Suprapubic skin (tissue), 4 donors: Measurements from ENCODE around the gene GALNT4. TPM values are rescaled to one million over a fixed set of nuclear protein-coding genes. Genes with fewer than 3 reads are reported as not detected.
A peak's percentile ranks its signal among the peaks of the same experiment; 100 is the strongest.

ENCODE experiments used
- DNase-seq, 2 donors: peaks; one replicate each; pipeline ENCODE4 v3.0.0-alpha.2; 2019; ENCODE audit warnings: low spot score in 2 of 2
- H3K27ac ChIP-seq: fragments of 200-600 bp; sonication (generic); one replicate; pipeline ENCODE4 v1.5.1; 2019
- H3K27me3 ChIP-seq: fragments of 200-600 bp; sonication (generic); one replicate; pipeline ENCODE4 v1.5.1; 2019
- H3K36me3 ChIP-seq: fragments of 200-600 bp; sonication (generic); one replicate; pipeline ENCODE4 v1.5.1; 2019
- H3K4me1 ChIP-seq: fragments of 200-600 bp; sonication (generic); one replicate; pipeline ENCODE4 v1.5.1; 2019
- H3K4me3 ChIP-seq: fragments of 200-600 bp; sonication (generic); one replicate; pipeline ENCODE4 v1.5.1; 2019; ENCODE audit warnings: mild to moderate bottlenecking
- H3K9me3 ChIP-seq: fragments of 200-600 bp; sonication (generic); one replicate; pipeline ENCODE4 v1.5.1; 2019
- EP300 ChIP-seq: sonication (generic); formaldehyde crosslinking; IDR thresholded peaks from one replicate; pipeline ENCODE4 v1.6.1; 2017; ENCODE audit warnings: antibody characterized with exemption
- POLR2A ChIP-seq, 2 donors: fragments of 450-650 bp; IDR thresholded peaks; one replicate each; pipeline ENCODE4 v1.6.1; 2017; ENCODE audit warnings: antibody characterized with exemption in 2 of 2, mild to moderate bottlenecking in 2 of 2, moderate library complexity in 2 of 2
- POLR2AphosphoS5 ChIP-seq, 3 donors: sonication (generic); formaldehyde crosslinking; IDR thresholded peaks; one replicate each; pipeline ENCODE4 v1.6.1; 2017; ENCODE audit warnings: antibody characterized with exemption in 3 of 3
- WGBS: methylation state at CpG from one replicate; pipeline ENCODE4 v1.1.5; 2018; 5-methylcytosine and 5-hydroxymethylcytosine counted together
- total RNA-seq, 4 donors: library from RNA; depleted of rRNA; stranded (reverse); fragments of >200 nt; gene quantifications; one replicate each; pipeline ENCODE4 v1.1.0, GENCODE V29; 2016
- TF ChIP-seq, protein P1 (sequence below), 2 donors: fragments of 200-600 bp in 1 of 2; fragments of 450-650 bp in 1 of 2; sonication (generic) in 1 of 2; IDR thresholded peaks; one replicate each; pipeline ENCODE4 v1.5.1; 2016 to 2019; ENCODE audit warnings: antibody characterized with exemption in 2 of 2, mild to moderate bottlenecking in 1 of 2, moderate library complexity in 1 of 2

Gene GALNT4
- total RNA-seq, 4 donors from 2014 or later: 3.9 to 5.6 (median 4.9) TPM

DNA sequence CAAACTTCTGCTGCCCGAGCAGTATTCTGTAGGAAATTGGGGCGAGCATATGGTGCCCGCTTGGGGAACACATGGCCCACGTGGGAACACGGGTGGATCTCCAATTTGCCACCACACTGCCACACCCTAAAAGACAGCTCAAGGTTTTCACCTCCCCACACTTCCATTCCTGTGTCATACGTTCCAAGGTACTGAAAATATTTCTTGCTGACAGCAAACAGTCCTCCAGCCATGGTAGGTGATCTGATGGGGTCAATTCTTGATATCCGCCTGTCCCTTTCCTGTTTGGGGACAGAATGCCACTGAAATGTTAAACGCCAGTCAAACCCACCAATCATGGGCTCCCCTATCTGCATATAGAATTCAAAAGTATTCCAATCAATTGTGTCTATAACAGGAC, 1.2 kb downstream of the GALNT4 start:
- no peak overlapping the region for H3K27ac ChIP-seq
- no peaks in the 10 kb centered on the region for H3K27me3 ChIP-seq
- TF ChIP-seq, protein P1, sequence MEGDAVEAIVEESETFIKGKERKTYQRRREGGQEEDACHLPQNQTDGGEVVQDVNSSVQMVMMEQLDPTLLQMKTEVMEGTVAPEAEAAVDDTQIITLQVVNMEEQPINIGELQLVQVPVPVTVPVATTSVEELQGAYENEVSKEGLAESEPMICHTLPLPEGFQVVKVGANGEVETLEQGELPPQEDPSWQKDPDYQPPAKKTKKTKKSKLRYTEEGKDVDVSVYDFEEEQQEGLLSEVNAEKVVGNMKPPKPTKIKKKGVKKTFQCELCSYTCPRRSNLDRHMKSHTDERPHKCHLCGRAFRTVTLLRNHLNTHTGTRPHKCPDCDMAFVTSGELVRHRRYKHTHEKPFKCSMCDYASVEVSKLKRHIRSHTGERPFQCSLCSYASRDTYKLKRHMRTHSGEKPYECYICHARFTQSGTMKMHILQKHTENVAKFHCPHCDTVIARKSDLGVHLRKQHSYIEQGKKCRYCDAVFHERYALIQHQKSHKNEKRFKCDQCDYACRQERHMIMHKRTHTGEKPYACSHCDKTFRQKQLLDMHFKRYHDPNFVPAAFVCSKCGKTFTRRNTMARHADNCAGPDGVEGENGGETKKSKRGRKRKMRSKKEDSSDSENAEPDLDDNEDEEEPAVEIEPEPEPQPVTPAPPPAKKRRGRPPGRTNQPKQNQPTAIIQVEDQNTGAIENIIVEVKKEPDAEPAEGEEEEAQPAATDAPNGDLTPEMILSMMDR (IDR thresholded peaks at IDR 0.05): no peak
- TF ChIP-seq POLR2AphosphoS5 (IDR thresholded peaks at IDR 0.05) (no peak), POLR2A (IDR thresholded peaks at IDR 0.05) (no peak), EP300 (no peak)
- no peaks in the 10 kb centered on the region for H3K9me3 ChIP-seq
- WGBS: 82% methylated on average over 8 of the region's 8 CpGs
- no peaks in the 10 kb centered on the region for H3K36me3 ChIP-seq
- no peak for DNase-seq
- H3K4me3 ChIP-seq: peak overlapping the region; percentile 96
- H3K4me1 ChIP-seq: peaks cover 52% of the 10 kb centered on the region

GRCh38 chr12:89521364-89522223, 3.0 kb downstream of the GALNT4 start:
- no peak overlapping the region for H3K27ac ChIP-seq
- WGBS: 85% methylated on average over 7 of the region's 7 CpGs
- H3K36me3 ChIP-seq: no peaks in the 10 kb centered on the region
- no peaks in the 10 kb centered on the region for H3K27me3 ChIP-seq
- peak overlapping the region; percentile 6 for H3K4me3 ChIP-seq
- DNase-seq: no peak
- H3K4me1 ChIP-seq: peaks cover 46% of the 10 kb centered on the region
- no peaks in the 10 kb centered on the region for H3K9me3 ChIP-seq
- TF ChIP-seq POLR2AphosphoS5 (IDR thresholded peaks at IDR 0.05): no peak
- no peak for TF ChIP-seq POLR2A (IDR thresholded peaks at IDR 0.05)

GRCh38 chr12:89517720-89518119, 6.9 kb downstream of the GALNT4 start:
- H3K4me1 ChIP-seq: peaks cover 24% of the 10 kb centered on the region
- H3K9me3 ChIP-seq: no peaks in the 10 kb centered on the region
- DNase-seq: no peak
- H3K36me3 ChIP-seq: no peaks in the 10 kb centered on the region
- TF ChIP-seq POLR2AphosphoS5 (IDR thresholded peaks at IDR 0.05) (no peak), EP300 (no peak), POLR2A (IDR thresholded peaks at IDR 0.05) (no peak)
- TF ChIP-seq, protein P1 (IDR thresholded peaks at IDR 0.05): no peak
- H3K27me3 ChIP-seq: no peaks in the 10 kb centered on the region
- no peak overlapping the region for H3K27ac ChIP-seq
- no peak overlapping the region for H3K4me3 ChIP-seq
- 96% methylated on average over 3 of the region's 3 CpGs for WGBS

DNA sequence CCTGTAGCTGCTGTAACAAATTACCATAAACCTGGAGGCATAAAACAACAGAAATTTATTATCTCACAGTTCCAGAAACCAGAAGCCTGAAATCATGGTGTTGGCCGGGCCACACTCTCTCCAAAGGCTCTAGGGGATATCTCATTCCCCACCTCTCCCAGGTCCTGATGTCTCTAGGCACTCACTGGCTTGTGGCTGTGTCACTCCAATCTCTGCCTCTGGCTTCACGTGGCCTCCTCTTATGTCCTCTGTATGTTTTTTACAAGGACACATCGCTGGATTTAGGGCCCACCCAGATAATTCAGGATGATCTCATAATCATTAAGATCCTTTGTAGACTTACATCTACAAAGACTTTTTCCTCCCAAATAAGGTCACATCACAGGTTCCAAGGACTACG, 8.0 kb downstream of the GALNT4 start:
- 89% methylated on average over 4 of the region's 4 CpGs for WGBS
- Histone ChIP-seq H3K9me3 (no peaks in the 10 kb centered on the region), H3K4me1 (peaks cover 13% of the 10 kb centered on the region), H3K27me3 (no peaks in the 10 kb centered on the region), H3K4me3 (no peak overlapping the region), H3K36me3 (no peaks in the 10 kb centered on the region), H3K27ac (no peak overlapping the region)
- TF ChIP-seq POLR2AphosphoS5 (IDR thresholded peaks at IDR 0.05) (no peak), POLR2A (IDR thresholded peaks at IDR 0.05) (no peak), EP300 (no peak)
- TF ChIP-seq, protein P1 (IDR thresholded peaks at IDR 0.05): no peak
- DNase-seq: no peak

DNA sequence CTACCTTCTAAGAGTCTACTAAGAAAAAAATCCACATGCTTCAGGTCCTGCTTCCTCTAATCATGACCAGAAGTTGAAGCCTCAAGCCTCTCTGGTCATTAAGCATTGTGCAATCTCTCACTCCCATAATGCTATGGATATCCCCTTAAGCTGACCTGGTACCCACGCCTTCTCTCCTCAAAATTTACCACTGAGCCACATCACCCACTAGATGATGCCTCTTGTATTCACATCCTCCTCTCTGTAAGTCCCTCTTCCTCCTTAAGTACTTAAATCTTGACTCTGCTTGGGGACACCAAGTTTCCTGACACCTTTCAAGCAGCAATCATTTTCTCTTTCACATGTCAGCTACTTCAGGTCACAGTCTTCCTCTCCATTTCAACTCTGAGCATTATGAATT, 9.8 kb downstream of the GALNT4 start:
- 74% methylated on average over 1 of the region's 1 CpG for WGBS
- no peak for DNase-seq
- TF ChIP-seq, protein P1 (IDR thresholded peaks at IDR 0.05): no peak
- TF ChIP-seq EP300: no peak
- no peak for TF ChIP-seq POLR2AphosphoS5 (IDR thresholded peaks at IDR 0.05)
- no peak for TF ChIP-seq POLR2A (IDR thresholded peaks at IDR 0.05)

More for the DNA sequence above, 9.8 kb downstream of the GALNT4 start:
- Histone ChIP-seq H3K9me3 (no peaks in the 10 kb centered on the region), H3K4me3 (no peak overlapping the region), H3K27me3 (no peaks in the 10 kb centered on the region), H3K4me1 (peaks cover 2% of the 10 kb centered on the region), H3K36me3 (no peaks in the 10 kb centered on the region), H3K27ac (no peak overlapping the region)
